PC-3 (cell line): ENCODE data around the gene TLR3.

Experiments
- CTCF ChIP-seq: fragments of 300-600 bp; sonication (generic); conservative IDR thresholded peaks from 2 replicates; pipeline ENCODE4 v1.5.1; 2017; ENCODE audit warnings: antibody characterized with exemption, low read depth, mild to moderate bottlenecking, low read length
- EZH2 ChIP-seq: fragments of 300-600 bp; sonication (generic); IDR thresholded peaks from one replicate; pipeline ENCODE4 v1.6.1; 2017; ENCODE audit warnings: antibody characterized with exemption, mild to moderate bottlenecking, low read length; ENCODE audit not compliant: unreplicated experiment
- EZH2phosphoT487 ChIP-seq: fragments of 300-600 bp; sonication (generic); IDR thresholded peaks from 2 replicates; pipeline ENCODE4 v1.6.1; 2018; ENCODE audit warnings: mild to moderate bottlenecking, antibody characterized with exemption, low read length, borderline replicate concordance

- no peak for TF ChIP-seq CTCF
- TF ChIP-seq EZH2phosphoT487: no peak
- no peak for TF ChIP-seq EZH2
Observed at GRCh38 chr4:186078981-186079638, 10.2 kb downstream of the TLR3 start.
